ENCODE measurements around the gene STX18.
A peak's percentile ranks its signal among the peaks of the same experiment; 100 is the strongest.
"Not testable (repeated sequence)": the region's sequence is repeated elsewhere in the genome, so short reads cannot be mapped to it uniquely, and the experiment has no call there.

STX18 gene

GRCh38 chr4:4506961-4507360 is 34.9 kb downstream of the STX18 start:
- no peak for DNase-seq

GRCh38 chr4:4505211-4505610 is 36.6 kb downstream of the STX18 start:
- not testable (repeated sequence) for DNase-seq

- no peak for DNase-seq
These were observed 37.1 kb downstream of the STX18 start for GRCh38 chr4:4504783-4505182.

- DNase-seq = peak; percentile 51
These were observed 39.0 kb downstream of the STX18 start for GRCh38 chr4:4502694-4503311.

- DNase-seq = no peak
These were observed 40.2 kb downstream of the STX18 start for GRCh38 chr4:4501679-4502078.

- DNase-seq = no peak
These were observed 42.3 kb downstream of the STX18 start for GRCh38 chr4:4499438-4500123.

- no peak for DNase-seq
These were observed 45.1 kb downstream of the STX18 start for GRCh38 chr4:4496592-4497372.

GRCh38 chr4:4494882-4495281 is 47.0 kb downstream of the STX18 start:
- DNase-seq = no peak

- DNase-seq = peak; percentile 69
These were observed 49.5 kb downstream of the STX18 start for GRCh38 chr4:4492161-4492847.

GRCh38 chr4:4491396-4491893 is 50.4 kb downstream of the STX18 start:
- DNase-seq = no peak

- no peak for DNase-seq
These were observed 51.0 kb downstream of the STX18 start for GRCh38 chr4:4490816-4491215.

GRCh38 chr4:4490041-4490440 is 51.8 kb downstream of the STX18 start:
- DNase-seq = no peak

GRCh38 chr4:4488405-4489404 is 53.1 kb downstream of the STX18 start:
- DNase-seq = peak; percentile 83

GRCh38 chr4:4486969-4487368 is 54.9 kb downstream of the STX18 start:
- no peak for DNase-seq

GRCh38 chr4:4485806-4486205 is 56.0 kb downstream of the STX18 start:
- no peak for DNase-seq

GRCh38 chr4:4481399-4481994 is 60.4 kb downstream of the STX18 start:
- no peak for DNase-seq

GRCh38 chr4:4480685-4481398 is 61.0 kb downstream of the STX18 start:
- DNase-seq = no peak

- DNase-seq = no peak
These were observed 61.6 kb downstream of the STX18 start for GRCh38 chr4:4480205-4480604.

GRCh38 chr4:4479366-4479765 is 62.5 kb downstream of the STX18 start:
- no peak for DNase-seq

- DNase-seq = no peak
These were observed 64.1 kb downstream of the STX18 start for GRCh38 chr4:4477796-4478195.

GRCh38 chr4:4477391-4477790 is 64.5 kb downstream of the STX18 start:
- DNase-seq = no peak

Data from activated CD4-positive, alpha-beta T cell treated with anti-CD3 and anti-CD28 coated beads, Interleukin-10, Interleukin-2, amounts not matched to agents 100 ng/mL and 50 ng/mL, durations not matched to agents 16 hours and 8 hours (primary cell).